HepG2 (cell line): ENCODE results near the gene AKNA. TPM values are rescaled to one million over a fixed set of nuclear protein-coding genes. Genes with fewer than 3 reads are reported as not detected.

Source experiments
- ATAC-seq: fragments of 200-7000 bp; cut with Tn5 transposase; 3 replicates; pipeline ENCODE4 v1.9.1; 2020; ENCODE audit warnings: mild to moderate bottlenecking, moderate library complexity
- BruUV-seq: library from RNA; stranded (reverse); fragments of 400-500 nt; replicated peaks from 2 replicates; lab custom pipeline; 2021; lab: Mats Ljungman, UMichigan
- CTCF ChIA-PET: fragments of 300-600 bp; formaldehyde crosslinking; extraction: SDS; loops from one replicate; lab custom pipeline; 2021; ENCODE audit warnings: low total read pairs, inconsistent platforms, low intra/inter-chr PET ratio; lab: Yijun Ruan, JAX
- POLR2A ChIA-PET: fragments of 350-600 bp; sonication (Branson Sonifier 250); formaldehyde crosslinking; loops from one replicate; lab custom pipeline; 2020; ENCODE audit warnings: antibody characterized with exemption, inconsistent platforms; lab: Yijun Ruan, JAX
- DNase-seq: peaks from one replicate; pipeline ENCODE4 v3.0.0-alpha.2; 2015; ENCODE audit warnings: low spot score
- FAIRE-seq: peaks from 3 replicates; lab custom pipeline; 2011; peaks lifted over from hg19 to GRCh38; lab: Jason Lieb, UNC
- H2AFZ ChIP-seq: one replicate; pipeline ENCODE4 v1.6.1; 2011; ENCODE audit warnings: low read length, inconsistent platforms
- H3K27ac ChIP-seq: fragments of 300-600 bp; 3 replicates; pipeline ENCODE4 v1.8.0; 2011; ENCODE audit warnings: mixed run types, mild to moderate bottlenecking, mixed read lengths, low read length, inconsistent platforms; ENCODE audit not compliant: insufficient read depth; ENCODE audit errors: extremely low read length
- H3K27me3 ChIP-seq, 2 experiments: fragments of 200-600 bp in 1 of 2; 2 replicates in 1 of 2; 3 replicates in 1 of 2; pipeline versions ENCODE4 v1.6.0 to v1.8.0; 2011; ENCODE audit warnings: low read length in 2 of 2, mild to moderate bottlenecking in 2 of 2, moderate library complexity in 2 of 2, inconsistent platforms in 1 of 2; ENCODE audit not compliant: insufficient read depth in 2 of 2, control insufficient read depth in 1 of 2
- H3K36me3 ChIP-seq, 2 experiments: fragments of 200-600 bp in 1 of 2; replicated peaks in 1 of 2; 2 replicates in 1 of 2; 3 replicates in 1 of 2; pipeline versions ENCODE4 v1.5.1 to v1.8.0; 2011; ENCODE audit warnings: low read length in 2 of 2, inconsistent platforms in 1 of 2; ENCODE audit not compliant: insufficient read depth in 2 of 2, control insufficient read depth in 1 of 2
- H3K4me1 ChIP-seq: 2 replicates; pipeline ENCODE4 v1.5.1; 2012; ENCODE audit warnings: low read length, inconsistent platforms; ENCODE audit not compliant: insufficient read depth
- H3K4me2 ChIP-seq: 2 replicates; pipeline ENCODE4 v1.6.0; 2011; ENCODE audit warnings: low read depth, low read length, inconsistent platforms
- H3K4me3 ChIP-seq, 3 experiments: fragments of 200-600 bp in 1 of 3; sonication (generic), shearing (Covaris generic) in 1 of 3; replicated peaks in 1 of 3; 2 replicates each; pipeline ENCODE4 v1.5.1; 2011 to 2016; ENCODE audit warnings: low read length in 3 of 3, inconsistent platforms in 2 of 3, low read depth in 2 of 3, mild to moderate bottlenecking in 2 of 3, control low read depth in 1 of 3, mixed read lengths in 1 of 3; ENCODE audit not compliant: insufficient read depth in 1 of 3
- H3K79me2 ChIP-seq: one replicate; pipeline ENCODE4 v1.6.1; 2011; ENCODE audit warnings: low read length, inconsistent platforms; ENCODE audit not compliant: insufficient read depth
- H3K9ac ChIP-seq: 2 replicates; pipeline ENCODE4 v1.6.0; 2011; ENCODE audit warnings: mild to moderate bottlenecking, low read depth, low read length, inconsistent platforms; ENCODE audit not compliant: insufficient read depth
- H3K9me3 ChIP-seq: 2 replicates; pipeline ENCODE4 v1.5.1; 2012; ENCODE audit warnings: mild to moderate bottlenecking, low read length
- H4K20me1 ChIP-seq: 2 replicates; pipeline ENCODE4 v1.6.0; 2011; ENCODE audit warnings: inconsistent platforms, mild to moderate bottlenecking, low read length, moderate library complexity; ENCODE audit not compliant: insufficient read depth
- BCLAF1 ChIP-seq: fragments of 450-650 bp; IDR thresholded peaks from 2 replicates; pipeline ENCODE4 v1.6.1; 2017; ENCODE audit warnings: mild to moderate bottlenecking
- CCDC6 ChIP-seq: sonication (generic); formaldehyde crosslinking; IDR thresholded peaks from 2 replicates; pipeline ENCODE4 v1.8.1; 2022; ENCODE audit warnings: mild to moderate bottlenecking, missing genetic modification reagents, moderate library complexity
- DRAP1 ChIP-seq: IDR thresholded peaks from 2 replicates; pipeline ENCODE4 v1.6.1; 2016; ENCODE audit warnings: missing genetic modification reagents, missing compliant biosample characterization
- NBN ChIP-seq: fragments of 450-650 bp; conservative IDR thresholded peaks from 2 replicates; pipeline ENCODE4 v1.6.1; 2017
- SPEN ChIP-seq: sonication (generic); formaldehyde crosslinking; IDR thresholded peaks from 2 replicates; pipeline ENCODE4 v1.5.1; 2020; ENCODE audit warnings: low read depth, mild to moderate bottlenecking, missing genetic modification reagents
- SUZ12 ChIP-seq: fragments of 150-350 bp; IDR thresholded peaks from 2 replicates; pipeline ENCODE4 v1.6.1; 2014; ENCODE audit warnings: low read depth, low read length
- ZFP90 ChIP-seq: sonication (generic); formaldehyde crosslinking; IDR thresholded peaks from 2 replicates; pipeline ENCODE4 v1.8.0; 2022; ENCODE audit warnings: missing genetic modification reagents, mild to moderate bottlenecking, inconsistent platforms, borderline replicate concordance
- ZNF580 ChIP-seq: IDR thresholded peaks from 2 replicates; pipeline ENCODE4 v1.6.1; 2016; ENCODE audit warnings: low read depth, borderline replicate concordance
- WGBS: methylation state at CpG from one replicate; pipeline ENCODE4 v1.1.6; 2017; ENCODE audit warnings: low lambda C conversion rate; 5-methylcytosine and 5-hydroxymethylcytosine counted together
- in situ Hi-C: cut with HindIII; loops from 2 replicates; pipeline ENCODE4 v1.10.0; 2017; ENCODE audit warnings: low pct_unique_long_range_greater_than_20kb; ENCODE audit not compliant: extremely low pct_ligation_motif_present
- intact Hi-C: fragments of 100-400 bp; cut with micrococcal nuclease; formaldehyde crosslinking; loops from one replicate; pipeline ENCODE4 v1.10.0; 2022; ENCODE audit not compliant: unreplicated experiment
- polyA plus RNA-seq, 8 experiments: library from polyadenylated mRNA; depleted of rRNA in 3 of 8; stranded (reverse) in 7 of 8; unstranded in 1 of 8; fragments of >200 nt; fragmentation: Illumina TruSeq in 4 of 8; extraction: Trizol in 4 of 8; gene quantifications; 2 replicates each; pipeline versions ENCODE4 v1.2.1 to v1.2.3, GENCODE V29; 2011 to 2016; ENCODE audit warnings: low read depth in 4 of 8, missing spikeins in 1 of 8, mixed read lengths in 1 of 8; ENCODE audit not compliant: insufficient read depth in 1 of 8
- total RNA-seq, 5 experiments: library from RNA; depleted of rRNA; stranded (reverse); fragments of >200 nt; fragmentation: Illumina TruSeq; extraction: Trizol; gene quantifications; 2 replicates each; pipeline ENCODE4 v1.2.3, GENCODE V29; 2016; ENCODE audit warnings: low read depth in 1 of 5

AKNA gene
- total and polyA plus RNA-seq, 2 of the 13 experiments (the other 11 are each of a cell fraction or from before 2014, with no cell fraction given) = 3.0 to 3.1 TPM

GRCh38 chr9:114345493-114346065 is 42.2 kb downstream of the AKNA start:
- no peak for DNase-seq
- in situ Hi-C loops = no loop called here
- no peak overlapping the region for H2AFZ ChIP-seq
- TF ChIP-seq ZFP90 (CRISPR knock-in tag) = no peak
- TF ChIP-seq CCDC6 (CRISPR knock-in tag) = no peak
- TF ChIP-seq SUZ12 = no peak
- TF ChIP-seq DRAP1 = no peak
- TF ChIP-seq NBN = no peak
- TF ChIP-seq SPEN (CRISPR knock-in tag) = no peak
- no peak for TF ChIP-seq ZNF580 (CRISPR knock-in tag)
- no peak for TF ChIP-seq BCLAF1
- BruUV-seq = no TSS peak
- peaks cover 12 to 24% of the 10 kb centered on the region in 2 experiments; a peak in 4 of 5 replicates for H3K36me3 ChIP-seq
- CTCF ChIA-PET = no interaction called here
- H3K4me1 ChIP-seq = peaks cover 15% of the 10 kb centered on the region
- WGBS = 98% methylated on average over 7 of the region's 7 CpGs
- no peaks in the 10 kb centered on the region for H3K9me3 ChIP-seq
- H4K20me1 ChIP-seq = no peaks in the 10 kb centered on the region
- intact Hi-C loops = no loop called here
- POLR2A ChIA-PET = no interaction called here
- H3K4me2 ChIP-seq = no peak overlapping the region
- H3K27me3 ChIP-seq = no peaks in the 10 kb centered on the region
- no peak overlapping the region for H3K9ac ChIP-seq
- ATAC-seq = no peak
- H3K27ac ChIP-seq = no peak overlapping the region
- no peaks in the 10 kb centered on the region for H3K79me2 ChIP-seq
- H3K4me3 ChIP-seq = no peak overlapping the region
- FAIRE-seq = no peak
